ENCODE data around the gene KCNT2.

GRCh38 chr1:196651079-196651478 is 42.8 kb upstream of the KCNT2 start:
- TF ChIP-seq CTCF (IDR thresholded peaks at IDR 0.05) (no peak), EP300 (IDR thresholded peaks at IDR 0.05) (no peak)
